ENCODE results near the gene HPS4. TPM values are rescaled to one million over a fixed set of nuclear protein-coding genes. Genes with fewer than 3 reads are reported as not detected.

HPS4 gene
- total RNA-seq, 2 donors from 2014 or later = 41.7 to 57.6 TPM

DNA sequence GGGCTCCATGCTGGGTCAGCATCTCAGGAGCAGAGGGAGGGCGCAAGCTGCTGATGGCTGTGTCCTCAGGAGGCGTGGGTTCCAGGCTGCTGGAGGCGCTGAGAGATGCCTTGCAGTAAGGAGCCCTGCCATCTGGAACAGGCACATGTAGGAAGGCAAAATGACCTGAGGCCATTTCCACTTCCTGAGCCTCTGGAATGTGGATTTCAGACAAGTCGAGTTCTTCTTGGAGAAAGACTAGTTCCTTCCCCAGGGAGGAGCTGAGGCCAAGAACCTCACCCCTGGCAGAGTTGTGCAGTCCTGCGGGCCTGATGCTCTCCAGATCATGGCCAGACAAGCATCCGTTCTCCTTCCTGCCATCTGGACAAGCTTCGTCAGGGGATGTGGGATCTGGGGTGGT is 19.3 kb downstream of the HPS4 start:
- Mint-ChIP-seq H3K4me1 (peaks cover 6% of the 10 kb centered on the region), H3K36me3 (ENCODE audit: low read depth) (peaks cover 49% of the 10 kb centered on the region), H3K27me3 (ENCODE audit: insufficient read depth) (no peaks in the 10 kb centered on the region), H3K9me3 (no peaks in the 10 kb centered on the region), H3K4me3 (no peak overlapping the region), H3K27ac (no peak overlapping the region)
- Histone ChIP-seq H3K4me3 (ENCODE audit: low read length) (no peak overlapping the region), H3K9ac (ENCODE audit: extremely low read depth, low read length, poor library complexity, severe bottlenecking) (no peak overlapping the region), H3K4me1 (ENCODE audit: control insufficient read depth, insufficient read depth, low read length) (peaks cover 7% of the 10 kb centered on the region), H3K27me3 (ENCODE audit: control insufficient read depth, insufficient read depth, low read length, poor library complexity, severe bottlenecking) (no peaks in the 10 kb centered on the region), H3K9me3 (ENCODE audit: control insufficient read depth, low read length) (no peaks in the 10 kb centered on the region), H3K36me3 (ENCODE audit: control insufficient read depth, insufficient read depth, low read length) (peaks cover 73% of the 10 kb centered on the region), H3K27ac (ENCODE audit: low read depth, low read length) (peak overlapping the region; percentile 79)
- TF ChIP-seq, protein P1, sequence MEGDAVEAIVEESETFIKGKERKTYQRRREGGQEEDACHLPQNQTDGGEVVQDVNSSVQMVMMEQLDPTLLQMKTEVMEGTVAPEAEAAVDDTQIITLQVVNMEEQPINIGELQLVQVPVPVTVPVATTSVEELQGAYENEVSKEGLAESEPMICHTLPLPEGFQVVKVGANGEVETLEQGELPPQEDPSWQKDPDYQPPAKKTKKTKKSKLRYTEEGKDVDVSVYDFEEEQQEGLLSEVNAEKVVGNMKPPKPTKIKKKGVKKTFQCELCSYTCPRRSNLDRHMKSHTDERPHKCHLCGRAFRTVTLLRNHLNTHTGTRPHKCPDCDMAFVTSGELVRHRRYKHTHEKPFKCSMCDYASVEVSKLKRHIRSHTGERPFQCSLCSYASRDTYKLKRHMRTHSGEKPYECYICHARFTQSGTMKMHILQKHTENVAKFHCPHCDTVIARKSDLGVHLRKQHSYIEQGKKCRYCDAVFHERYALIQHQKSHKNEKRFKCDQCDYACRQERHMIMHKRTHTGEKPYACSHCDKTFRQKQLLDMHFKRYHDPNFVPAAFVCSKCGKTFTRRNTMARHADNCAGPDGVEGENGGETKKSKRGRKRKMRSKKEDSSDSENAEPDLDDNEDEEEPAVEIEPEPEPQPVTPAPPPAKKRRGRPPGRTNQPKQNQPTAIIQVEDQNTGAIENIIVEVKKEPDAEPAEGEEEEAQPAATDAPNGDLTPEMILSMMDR (conservative IDR thresholded peaks at IDR 0.05) = no peak
- DNase-seq = no peak
- 92 to 95% methylated on average over 3 to 7 of the region's 7 CpGs for WGBS, 2 experiments (ENCODE audit: insufficient coverage in 1 of 2, insufficient read length in 1 of 2)

DNA sequence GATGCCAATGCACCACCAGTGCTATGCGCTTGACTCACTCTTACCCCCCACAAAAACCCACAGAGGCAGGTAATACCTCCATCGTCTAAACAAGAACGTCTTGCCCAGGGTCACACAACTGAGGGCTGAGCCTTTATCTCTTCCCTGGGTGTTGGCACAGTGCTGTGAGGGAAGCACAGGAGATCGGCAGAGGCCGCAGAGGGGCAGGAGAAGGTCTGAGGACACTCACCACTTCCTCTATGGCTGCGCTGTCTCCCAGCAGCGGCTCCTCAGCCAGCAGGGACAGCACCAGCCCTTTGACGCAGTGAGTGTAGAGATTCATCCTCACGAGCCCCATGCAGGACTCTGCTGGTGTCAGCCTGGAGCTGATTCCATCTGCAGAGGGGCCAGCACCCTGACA is 19.9 kb downstream of the HPS4 start:
- Histone ChIP-seq H3K4me1 (ENCODE audit: control insufficient read depth, insufficient read depth, low read length) (peaks cover 7% of the 10 kb centered on the region), H3K36me3 (ENCODE audit: control insufficient read depth, insufficient read depth, low read length) (peaks cover 73% of the 10 kb centered on the region), H3K4me3 (ENCODE audit: low read length) (no peak overlapping the region), H3K27me3 (ENCODE audit: control insufficient read depth, insufficient read depth, low read length, poor library complexity, severe bottlenecking) (no peaks in the 10 kb centered on the region), H3K9ac (ENCODE audit: extremely low read depth, low read length, poor library complexity, severe bottlenecking) (no peak overlapping the region), H3K9me3 (ENCODE audit: control insufficient read depth, low read length) (no peaks in the 10 kb centered on the region), H3K27ac (ENCODE audit: low read depth, low read length) (peak overlapping the region; percentile 79)
- Mint-ChIP-seq H3K4me1 (peaks cover 6% of the 10 kb centered on the region), H3K9me3 (no peaks in the 10 kb centered on the region), H3K36me3 (ENCODE audit: low read depth) (peaks cover 48% of the 10 kb centered on the region), H3K27ac (no peak overlapping the region), H3K4me3 (no peak overlapping the region), H3K27me3 (ENCODE audit: insufficient read depth) (no peaks in the 10 kb centered on the region)
- no peak for DNase-seq
- WGBS, 2 experiments (ENCODE audit: insufficient coverage in 1 of 2, insufficient read length in 1 of 2) = 92 to 93% methylated on average over 4 to 9 of the region's 9 CpGs
- TF ChIP-seq, protein P1 (conservative IDR thresholded peaks at IDR 0.05) = no peak

DNA sequence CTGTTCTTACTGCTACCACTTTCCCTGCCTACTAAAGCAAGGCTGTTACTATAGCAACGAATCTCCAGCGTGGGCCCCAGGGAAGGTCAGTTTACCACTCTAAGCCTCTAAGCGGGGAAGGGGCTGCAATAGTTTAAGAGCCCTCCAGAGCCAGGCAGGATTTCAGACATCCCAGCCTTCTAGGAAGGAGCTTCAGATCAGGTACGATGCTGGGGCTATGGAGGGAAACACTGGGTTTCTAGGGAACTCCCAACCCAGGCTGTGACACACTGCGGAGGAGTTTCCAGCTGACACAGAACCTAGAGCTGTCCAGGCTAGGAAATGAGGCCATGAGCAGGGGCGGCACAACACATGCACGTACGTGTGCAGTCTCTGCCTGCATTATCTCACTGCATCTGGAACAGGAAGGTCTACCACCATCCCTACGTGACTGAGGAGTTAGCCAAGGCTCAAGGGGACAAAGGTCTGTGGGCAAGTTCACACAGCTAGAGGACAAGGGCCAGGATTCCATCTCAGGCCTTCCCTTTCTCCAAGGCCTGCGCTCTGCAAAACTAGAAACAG is 20.4 kb downstream of the HPS4 start:
- Histone ChIP-seq H3K9me3 (ENCODE audit: control insufficient read depth, low read length) (no peaks in the 10 kb centered on the region), H3K36me3 (ENCODE audit: control insufficient read depth, insufficient read depth, low read length) (peaks cover 71% of the 10 kb centered on the region), H3K4me1 (ENCODE audit: control insufficient read depth, insufficient read depth, low read length) (peaks cover 7% of the 10 kb centered on the region), H3K4me3 (ENCODE audit: low read length) (no peak overlapping the region), H3K9ac (ENCODE audit: extremely low read depth, low read length, poor library complexity, severe bottlenecking) (no peak overlapping the region), H3K27me3 (ENCODE audit: control insufficient read depth, insufficient read depth, low read length, poor library complexity, severe bottlenecking) (no peaks in the 10 kb centered on the region), H3K27ac (ENCODE audit: low read depth, low read length) (peak overlapping the region; percentile 79)
- H3K36me3 Mint-ChIP-seq (ENCODE audit: low read depth) = peaks cover 47% of the 10 kb centered on the region
- DNase-seq = no peak
- no peak overlapping the region for H3K27ac Mint-ChIP-seq
- H3K4me1 Mint-ChIP-seq = peaks cover 6% of the 10 kb centered on the region
- H3K4me3 Mint-ChIP-seq = no peak overlapping the region
- no peaks in the 10 kb centered on the region for H3K9me3 Mint-ChIP-seq
- 84 to 87% methylated on average over 10 of the region's 10 CpGs for WGBS, 2 experiments (ENCODE audit: insufficient coverage in 1 of 2, insufficient read length in 1 of 2)
- TF ChIP-seq, protein P1 (conservative IDR thresholded peaks at IDR 0.05) = no peak
- no peaks in the 10 kb centered on the region for H3K27me3 Mint-ChIP-seq (ENCODE audit: insufficient read depth)
